Gastrocnemius medialis (tissue), 4 donors: ENCODE data around the gene RANBP17. TPM values are rescaled to one million over a fixed set of nuclear protein-coding genes. Genes with fewer than 3 reads are reported as not detected.
A peak's percentile ranks its signal among the peaks of the same experiment; 100 is the strongest.

Source experiments
- ATAC-seq, 2 donors: fragments of 150-250 bp; one replicate each; pipeline ENCODE4 v1.9.1; 2016
- DNase-seq, 2 donors: peaks; one replicate each; pipeline ENCODE4 v3.0.0-alpha.2; 2019
- H3K27ac ChIP-seq, 4 donors: fragments of 200-600 bp; sonication (generic); 1 replicate in 1 of 4; 2 replicates in 3 of 4; pipeline ENCODE4 v1.5.1; 2016 to 2018; ENCODE audit warnings: mild to moderate bottlenecking in 2 of 4, moderate library complexity in 1 of 4
- H3K27me3 ChIP-seq, 3 donors: fragments of 200-600 bp; sonication (generic) in 2 of 3; 1 replicate in 1 of 3; 2 replicates in 2 of 3; pipeline versions ENCODE4 v1.5.1 to v1.6.0; 2016 to 2019; ENCODE audit warnings: mild to moderate bottlenecking in 1 of 3, moderate library complexity in 1 of 3
- H3K36me3 ChIP-seq, 2 donors: fragments of 200-600 bp; sonication (generic) in 1 of 2; one replicate each; pipeline ENCODE4 v1.5.1; 2017 to 2018
- H3K4me1 ChIP-seq, 2 donors: fragments of 200-600 bp; sonication (generic) in 1 of 2; one replicate each; pipeline ENCODE4 v1.5.1; 2016 to 2017; ENCODE audit warnings: mild to moderate bottlenecking in 2 of 2
- H3K4me3 ChIP-seq, 4 donors: fragments of 200-600 bp; sonication (generic) in 3 of 4; 1 replicate in 1 of 4; 2 replicates in 3 of 4; pipeline ENCODE4 v1.5.1; 2016 to 2019; ENCODE audit warnings: mild to moderate bottlenecking in 2 of 4
- H3K9me3 ChIP-seq, 3 donors: fragments of 200-600 bp; sonication (generic) in 2 of 3; 1 replicate in 1 of 3; 2 replicates in 2 of 3; pipeline ENCODE4 v1.5.1; 2016 to 2019
- POLR2A ChIP-seq, 2 donors: fragments of 450-650 bp; IDR thresholded peaks; one replicate each; pipeline ENCODE4 v1.6.1; 2017; ENCODE audit warnings: antibody characterized with exemption in 2 of 2, mild to moderate bottlenecking in 2 of 2, moderate library complexity in 2 of 2
- in situ Hi-C, 4 donors: fragments of 200-750 bp; cut with MboI; loops; one replicate each; pipeline versions ENCODE4 v1.15.0 to v1.8.0; 2017; ENCODE audit warnings: low sequenced_read_pairs in 4 of 4
- intact Hi-C: fragments of 100-400 bp; cut with DNase I; formaldehyde crosslinking; loops from one replicate; pipeline ENCODE4 v1.15.1; 2023; ENCODE audit warnings: low total_unique reads
- total RNA-seq, 4 donors: library from RNA; depleted of rRNA; stranded (reverse); fragments of >200 nt; gene quantifications; one replicate each; pipeline versions ENCODE4 v1.1.0 to v1.2.3, GENCODE V29; 2016
- TF ChIP-seq, protein P1 (sequence below), 5 experiments: fragments of 450-650 bp in 3 of 5; fragments of 200-600 bp in 2 of 5; sonication (generic) in 2 of 5; IDR thresholded peaks in 4 of 5; conservative IDR thresholded peaks in 1 of 5; 1 replicate in 4 of 5; 2 replicates in 1 of 5; pipeline ENCODE4 v1.5.1; 2016 to 2019; ENCODE audit warnings: antibody characterized with exemption in 5 of 5, mild to moderate bottlenecking in 3 of 5, moderate library complexity in 3 of 5

Gene RANBP17
- total RNA-seq, 4 donors from 2014 or later = 1.1 to 3.2 TPM; not detected in 2

DNA sequence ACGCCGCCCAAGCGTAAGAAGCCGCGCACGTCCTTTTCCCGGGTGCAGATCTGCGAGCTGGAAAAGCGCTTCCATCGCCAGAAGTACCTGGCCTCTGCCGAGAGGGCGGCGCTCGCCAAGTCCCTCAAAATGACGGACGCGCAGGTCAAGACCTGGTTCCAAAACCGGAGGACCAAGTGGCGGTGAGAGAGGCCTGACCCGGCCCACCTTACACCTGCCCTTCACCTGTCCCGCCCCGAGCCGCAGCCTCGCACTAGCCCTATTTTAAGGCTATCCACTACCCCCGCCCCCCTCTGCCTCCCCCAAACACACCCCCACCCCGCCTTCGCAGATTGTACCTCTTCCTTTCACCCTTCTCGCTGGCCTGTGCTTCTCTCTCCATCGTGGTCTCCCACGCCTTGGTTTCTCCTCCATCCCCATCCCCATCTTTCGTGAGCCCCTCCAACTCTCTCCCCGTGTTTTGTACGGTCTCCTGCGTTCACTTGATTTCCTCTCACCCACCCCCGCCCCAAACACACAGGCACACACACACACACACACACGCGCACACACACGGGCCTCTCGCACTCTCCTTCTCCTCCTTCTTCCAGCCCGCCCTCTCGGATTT is 448.5 kb downstream of the RANBP17 start:
- no peak for TF ChIP-seq POLR2A (IDR thresholded peaks at IDR 0.05)
- TF ChIP-seq, protein P1, sequence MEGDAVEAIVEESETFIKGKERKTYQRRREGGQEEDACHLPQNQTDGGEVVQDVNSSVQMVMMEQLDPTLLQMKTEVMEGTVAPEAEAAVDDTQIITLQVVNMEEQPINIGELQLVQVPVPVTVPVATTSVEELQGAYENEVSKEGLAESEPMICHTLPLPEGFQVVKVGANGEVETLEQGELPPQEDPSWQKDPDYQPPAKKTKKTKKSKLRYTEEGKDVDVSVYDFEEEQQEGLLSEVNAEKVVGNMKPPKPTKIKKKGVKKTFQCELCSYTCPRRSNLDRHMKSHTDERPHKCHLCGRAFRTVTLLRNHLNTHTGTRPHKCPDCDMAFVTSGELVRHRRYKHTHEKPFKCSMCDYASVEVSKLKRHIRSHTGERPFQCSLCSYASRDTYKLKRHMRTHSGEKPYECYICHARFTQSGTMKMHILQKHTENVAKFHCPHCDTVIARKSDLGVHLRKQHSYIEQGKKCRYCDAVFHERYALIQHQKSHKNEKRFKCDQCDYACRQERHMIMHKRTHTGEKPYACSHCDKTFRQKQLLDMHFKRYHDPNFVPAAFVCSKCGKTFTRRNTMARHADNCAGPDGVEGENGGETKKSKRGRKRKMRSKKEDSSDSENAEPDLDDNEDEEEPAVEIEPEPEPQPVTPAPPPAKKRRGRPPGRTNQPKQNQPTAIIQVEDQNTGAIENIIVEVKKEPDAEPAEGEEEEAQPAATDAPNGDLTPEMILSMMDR (IDR thresholded peaks at IDR 0.05 in 4 of 5, conservative IDR thresholded peaks at IDR 0.05 in 1 of 5) = peak in 2 of 5 experiments; percentile 29 to 34
- Histone ChIP-seq H3K4me3 (peak overlapping the region in 3 of 4 donors; percentile 13 to 22 (median 15)), H3K36me3 (no peaks in the 10 kb centered on the region), H3K27ac (no peak overlapping the region), H3K27me3 (peaks cover 97 to 99% (median 97%) of the 10 kb centered on the region in 3 donors), H3K9me3 (no peaks in the 10 kb centered on the region), H3K4me1 (peaks cover 28 to 31% of the 10 kb centered on the region in 2 donors)
- intact Hi-C loops = no loop called here
- DNase-seq (no peak), ATAC-seq (no peak)
- in situ Hi-C loops = no loop called here

GRCh38 chr5:171310819-171311321 is 449.1 kb downstream of the RANBP17 start:
- peaks cover 34% of the 10 kb centered on the region in 2 donors for H3K4me1 ChIP-seq
- peak overlapping the region in 3 of 4 donors; percentile 13 to 21 (median 15) for H3K4me3 ChIP-seq
- H3K27me3 ChIP-seq = peaks cover 98 to 99% (median 98%) of the 10 kb centered on the region in 3 donors
- ATAC-seq (no peak), DNase-seq (no peak)
- in situ Hi-C loops (no loop called here), intact Hi-C loops (no loop called here)
- TF ChIP-seq POLR2A (IDR thresholded peaks at IDR 0.05) = no peak
- TF ChIP-seq, protein P1 (IDR thresholded peaks at IDR 0.05 in 4 of 5, conservative IDR thresholded peaks at IDR 0.05 in 1 of 5) = no peak
- H3K9me3 ChIP-seq = no peaks in the 10 kb centered on the region
- H3K36me3 ChIP-seq = no peaks in the 10 kb centered on the region
- H3K27ac ChIP-seq = no peak overlapping the region

- Histone ChIP-seq H3K4me1 (peaks cover 40 to 41% of the 10 kb centered on the region in 2 donors), H3K9me3 (no peaks in the 10 kb centered on the region)
These were observed 449.7 kb downstream of the RANBP17 start for GRCh38 chr5:171311322-171312077.

GRCh38 chr5:171312129-171312974 is 450.5 kb downstream of the RANBP17 start:
- Histone ChIP-seq H3K4me3 (peak overlapping the region; percentile 25 to 53 (median 32)), H3K27me3 (peaks cover 98 to 99% (median 98%) of the 10 kb centered on the region in 3 donors), H3K27ac (no peak overlapping the region), H3K4me1 (peaks cover 44 to 45% of the 10 kb centered on the region in 2 donors), H3K36me3 (no peaks in the 10 kb centered on the region), H3K9me3 (no peaks in the 10 kb centered on the region)
- TF ChIP-seq POLR2A (IDR thresholded peaks at IDR 0.05) = no peak
- TF ChIP-seq, protein P1 (IDR thresholded peaks at IDR 0.05 in 4 of 5, conservative IDR thresholded peaks at IDR 0.05 in 1 of 5) = no peak
- intact Hi-C loops (no loop called here), in situ Hi-C loops (no loop called here)
- DNase-seq = no peak
- ATAC-seq = no peak

More at GRCh38 chr5:171311322-171312077, 449.7 kb downstream of the RANBP17 start:
- no peak overlapping the region for H3K27ac ChIP-seq
- H3K27me3 ChIP-seq = peaks cover 98 to 99% (median 98%) of the 10 kb centered on the region in 3 donors
- intact Hi-C loops = no loop called here
- TF ChIP-seq, protein P1 (IDR thresholded peaks at IDR 0.05 in 4 of 5, conservative IDR thresholded peaks at IDR 0.05 in 1 of 5) = no peak
- TF ChIP-seq POLR2A (IDR thresholded peaks at IDR 0.05) = no peak
- peak overlapping the region; percentile 25 to 53 (median 32) for H3K4me3 ChIP-seq
- in situ Hi-C loops = no loop called here
- no peak for ATAC-seq
- no peak for DNase-seq
- no peaks in the 10 kb centered on the region for H3K36me3 ChIP-seq
